SK-N-SH (cell line): ENCODE data around the gene UNC5B.

Experiments used
- EZH2phosphoT487 ChIP-seq: fragments of 200-600 bp; sonication (generic); IDR thresholded peaks from 2 replicates; pipeline ENCODE4 v1.6.1; 2017; ENCODE audit warnings: low read depth, mixed run types, mild to moderate bottlenecking, antibody characterized with exemption, moderate library complexity, borderline replicate concordance
- GATA2 ChIP-seq: sonication (generic); formaldehyde crosslinking; IDR thresholded peaks from 2 replicates; pipeline ENCODE4 v1.5.0; 2020; ENCODE audit warnings: mild to moderate bottlenecking, missing genetic modification reagents
- POLR2AphosphoS5 ChIP-seq: IDR thresholded peaks from 2 replicates; pipeline ENCODE4 v1.6.1; 2012; ENCODE audit warnings: low read depth, low read length
- YY1 ChIP-seq: IDR thresholded peaks from 2 replicates; pipeline ENCODE4 v1.4.0; 2012; ENCODE audit warnings: low read depth, mild to moderate bottlenecking
- TF ChIP-seq, protein P1 (sequence below): IDR thresholded peaks from 2 replicates; pipeline ENCODE4 v1.4.0; 2012; ENCODE audit warnings: low read depth, borderline replicate concordance
- TF ChIP-seq, protein P2 (sequence below): fragments of 200-600 bp; sonication (generic); IDR thresholded peaks from 2 replicates; pipeline ENCODE4 v1.6.1; 2017; ENCODE audit warnings: antibody characterized with exemption, mild to moderate bottlenecking, moderate library complexity
- TF ChIP-seq, protein P3 (sequence below): fragments of 150-350 bp; IDR thresholded peaks from 2 replicates; pipeline ENCODE4 v1.6.1; 2016; ENCODE audit warnings: mild to moderate bottlenecking, low read depth, low read length

DNA sequence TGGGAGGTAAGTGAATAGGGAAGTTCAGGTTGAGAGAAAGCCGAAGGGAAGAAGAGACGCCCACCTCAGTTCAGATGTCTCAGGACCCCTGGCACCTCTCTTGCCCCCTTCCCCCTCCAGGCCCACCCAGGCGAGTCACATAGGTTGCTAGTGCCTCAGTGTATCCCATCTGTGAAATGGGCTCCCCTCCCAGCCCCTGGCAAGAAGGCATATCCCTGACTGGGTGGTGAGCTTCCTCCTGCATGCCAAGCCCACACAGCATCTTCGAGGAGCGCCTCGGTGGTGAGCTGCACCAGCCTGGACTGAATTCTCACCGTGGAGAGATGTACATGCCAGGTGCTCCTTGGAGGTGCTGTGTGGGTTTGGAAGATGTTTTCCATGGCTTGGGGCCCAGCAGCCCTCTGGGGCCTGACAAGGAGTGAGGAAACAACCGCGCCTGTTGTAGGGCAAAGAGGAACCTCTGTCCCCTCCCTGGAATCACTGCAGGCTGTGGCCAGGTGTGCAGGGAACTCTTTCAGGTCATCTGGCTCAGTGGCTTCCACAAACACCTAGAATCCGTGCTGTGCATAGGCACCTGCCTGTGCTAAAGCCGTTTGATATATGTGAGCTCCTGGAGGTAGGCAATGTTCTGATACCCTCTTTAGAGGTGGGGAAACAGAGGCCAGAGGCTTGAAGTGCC, 45.1 kb downstream of the UNC5B start:
- TF ChIP-seq, protein P1, sequence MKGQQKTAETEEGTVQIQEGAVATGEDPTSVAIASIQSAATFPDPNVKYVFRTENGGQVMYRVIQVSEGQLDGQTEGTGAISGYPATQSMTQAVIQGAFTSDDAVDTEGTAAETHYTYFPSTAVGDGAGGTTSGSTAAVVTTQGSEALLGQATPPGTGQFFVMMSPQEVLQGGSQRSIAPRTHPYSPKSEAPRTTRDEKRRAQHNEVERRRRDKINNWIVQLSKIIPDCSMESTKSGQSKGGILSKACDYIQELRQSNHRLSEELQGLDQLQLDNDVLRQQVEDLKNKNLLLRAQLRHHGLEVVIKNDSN, result no peak
- TF ChIP-seq, protein P2, sequence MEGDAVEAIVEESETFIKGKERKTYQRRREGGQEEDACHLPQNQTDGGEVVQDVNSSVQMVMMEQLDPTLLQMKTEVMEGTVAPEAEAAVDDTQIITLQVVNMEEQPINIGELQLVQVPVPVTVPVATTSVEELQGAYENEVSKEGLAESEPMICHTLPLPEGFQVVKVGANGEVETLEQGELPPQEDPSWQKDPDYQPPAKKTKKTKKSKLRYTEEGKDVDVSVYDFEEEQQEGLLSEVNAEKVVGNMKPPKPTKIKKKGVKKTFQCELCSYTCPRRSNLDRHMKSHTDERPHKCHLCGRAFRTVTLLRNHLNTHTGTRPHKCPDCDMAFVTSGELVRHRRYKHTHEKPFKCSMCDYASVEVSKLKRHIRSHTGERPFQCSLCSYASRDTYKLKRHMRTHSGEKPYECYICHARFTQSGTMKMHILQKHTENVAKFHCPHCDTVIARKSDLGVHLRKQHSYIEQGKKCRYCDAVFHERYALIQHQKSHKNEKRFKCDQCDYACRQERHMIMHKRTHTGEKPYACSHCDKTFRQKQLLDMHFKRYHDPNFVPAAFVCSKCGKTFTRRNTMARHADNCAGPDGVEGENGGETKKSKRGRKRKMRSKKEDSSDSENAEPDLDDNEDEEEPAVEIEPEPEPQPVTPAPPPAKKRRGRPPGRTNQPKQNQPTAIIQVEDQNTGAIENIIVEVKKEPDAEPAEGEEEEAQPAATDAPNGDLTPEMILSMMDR, result no peak
- TF ChIP-seq GATA2 (no peak), YY1 (no peak), POLR2AphosphoS5 (no peak), EZH2phosphoT487 (no peak)
- TF ChIP-seq, protein P3, sequence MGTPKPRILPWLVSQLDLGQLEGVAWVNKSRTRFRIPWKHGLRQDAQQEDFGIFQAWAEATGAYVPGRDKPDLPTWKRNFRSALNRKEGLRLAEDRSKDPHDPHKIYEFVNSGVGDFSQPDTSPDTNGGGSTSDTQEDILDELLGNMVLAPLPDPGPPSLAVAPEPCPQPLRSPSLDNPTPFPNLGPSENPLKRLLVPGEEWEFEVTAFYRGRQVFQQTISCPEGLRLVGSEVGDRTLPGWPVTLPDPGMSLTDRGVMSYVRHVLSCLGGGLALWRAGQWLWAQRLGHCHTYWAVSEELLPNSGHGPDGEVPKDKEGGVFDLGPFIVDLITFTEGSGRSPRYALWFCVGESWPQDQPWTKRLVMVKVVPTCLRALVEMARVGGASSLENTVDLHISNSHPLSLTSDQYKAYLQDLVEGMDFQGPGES, result no peak
